HepG2 (cell line): Measurements from ENCODE around the gene SPTBN4. TPM values are rescaled to one million over a fixed set of nuclear protein-coding genes. Genes with fewer than 3 reads are reported as not detected.

Source experiments
- ARID5B ChIP-seq: IDR thresholded peaks from 2 replicates; pipeline ENCODE4 v1.4.0; 2020; ENCODE audit warnings: mild to moderate bottlenecking, missing genetic modification reagents
- HDAC2 ChIP-seq: sonication (generic); formaldehyde crosslinking; IDR thresholded peaks from 2 replicates; pipeline ENCODE4 v1.4.0; 2020; ENCODE audit warnings: missing genetic modification reagents
- HMGA1 ChIP-seq: sonication (generic); formaldehyde crosslinking; conservative IDR thresholded peaks from 2 replicates; pipeline ENCODE4 v1.4.0; 2020; ENCODE audit warnings: missing genetic modification reagents
- MNT ChIP-seq: fragments of 450-650 bp; IDR thresholded peaks from 2 replicates; pipeline ENCODE4 v1.6.1; 2016
- NFAT5 ChIP-seq: sonication (generic); formaldehyde crosslinking; IDR thresholded peaks from 2 replicates; pipeline ENCODE4 v1.4.0; 2020; ENCODE audit warnings: missing genetic modification reagents
- PAWR ChIP-seq: sonication (generic); formaldehyde crosslinking; IDR thresholded peaks from 2 replicates; pipeline ENCODE4 v1.4.0; 2020; ENCODE audit warnings: missing genetic modification reagents, mild to moderate bottlenecking, borderline replicate concordance
- PHB2 ChIP-seq: fragments of 450-650 bp; IDR thresholded peaks from 2 replicates; pipeline ENCODE4 v1.6.1; 2018; ENCODE audit not compliant: partially characterized antibody
- PPARG ChIP-seq: conservative IDR thresholded peaks from 2 replicates; pipeline ENCODE4 v1.6.1; 2016; ENCODE audit warnings: missing biosample characterization, missing genetic modification reagents
- RNF219 ChIP-seq: sonication (generic); formaldehyde crosslinking; IDR thresholded peaks from 2 replicates; pipeline ENCODE4 v1.5.0; 2020; ENCODE audit warnings: mild to moderate bottlenecking, missing genetic modification reagents
- SNAPC5 ChIP-seq: sonication (generic); formaldehyde crosslinking; IDR thresholded peaks from 2 replicates; pipeline ENCODE4 v1.8.1; 2023; ENCODE audit warnings: mild to moderate bottlenecking, missing genetic modification reagents, borderline replicate concordance
- TBX2 ChIP-seq: sonication (generic); formaldehyde crosslinking; IDR thresholded peaks from 2 replicates; pipeline ENCODE4 v1.5.0; 2020; ENCODE audit warnings: missing genetic modification reagents, mild to moderate bottlenecking, borderline replicate concordance
- ZNF207 ChIP-seq: fragments of 450-650 bp; IDR thresholded peaks from 2 replicates; pipeline ENCODE4 v1.6.1; 2016; ENCODE audit warnings: antibody characterized with exemption, borderline replicate concordance
- ZNF512 ChIP-seq: sonication (generic); formaldehyde crosslinking; IDR thresholded peaks from 2 replicates; pipeline ENCODE4 v1.4.0; 2020; ENCODE audit warnings: mild to moderate bottlenecking, missing genetic modification reagents
- polyA plus RNA-seq, 8 experiments: library from polyadenylated mRNA; depleted of rRNA in 3 of 8; stranded (reverse) in 7 of 8; unstranded in 1 of 8; fragments of >200 nt; fragmentation: Illumina TruSeq in 4 of 8; extraction: Trizol in 4 of 8; gene quantifications; 2 replicates each; pipeline versions ENCODE4 v1.2.1 to v1.2.3, GENCODE V29; 2011 to 2016; ENCODE audit warnings: low read depth in 4 of 8, missing spikeins in 1 of 8, mixed read lengths in 1 of 8; ENCODE audit not compliant: insufficient read depth in 1 of 8
- total RNA-seq, 5 experiments: library from RNA; depleted of rRNA; stranded (reverse); fragments of >200 nt; fragmentation: Illumina TruSeq; extraction: Trizol; gene quantifications; 2 replicates each; pipeline ENCODE4 v1.2.3, GENCODE V29; 2016; ENCODE audit warnings: low read depth in 1 of 5

Gene SPTBN4
- total and polyA plus RNA-seq, 2 of the 13 experiments (the other 11 are each of a cell fraction or from before 2014, with no cell fraction given) = 0.11 TPM

- no peak for TF ChIP-seq NFAT5 (CRISPR knock-in tag)
- no peak for TF ChIP-seq PHB2
- peak; percentile 89 for TF ChIP-seq HDAC2
- no peak for TF ChIP-seq ZNF512 (CRISPR knock-in tag)
- TF ChIP-seq PAWR (CRISPR knock-in tag) = no peak
- peak; percentile 96 for TF ChIP-seq TBX2 (CRISPR knock-in tag)
- TF ChIP-seq SNAPC5 (CRISPR knock-in tag) = no peak
- peak; percentile 67 for TF ChIP-seq PPARG (CRISPR knock-in tag)
- peak; percentile 45 for TF ChIP-seq MNT
- TF ChIP-seq HMGA1 (CRISPR knock-in tag) = no peak
- peak; percentile 91 for TF ChIP-seq ARID5B
- no peak for TF ChIP-seq RNF219
- no peak for TF ChIP-seq ZNF207
Observed at GRCh38 chr19:40603389-40604170, 136.8 kb downstream of the SPTBN4 start (continued).
